Germinal center (tissue), 1 donor: ENCODE data around the gene TBC1D1.
"Not testable (repeated sequence)": the region's sequence is repeated elsewhere in the genome, so short reads cannot be mapped to it uniquely, and the experiment has no call there.

Experiments used
- DNase-seq: peaks from one replicate; pipeline ENCODE4 v3.0.0; 2012; ENCODE audit warnings: mixed read lengths, low spot score

The TBC1D1 gene

GRCh38 chr4:38016698-38017097 lies 125.8 kb downstream of the TBC1D1 start:
- DNase-seq: no peak

GRCh38 chr4:38017609-38018008 lies 126.7 kb downstream of the TBC1D1 start:
- DNase-seq: no peak

- no peak for DNase-seq
Measured at GRCh38 chr4:38020386-38020785, 129.5 kb downstream of the TBC1D1 start.

GRCh38 chr4:38020961-38021360 lies 130.1 kb downstream of the TBC1D1 start:
- DNase-seq: not testable (repeated sequence)

- no peak for DNase-seq
Measured at GRCh38 chr4:38021751-38022150, 130.9 kb downstream of the TBC1D1 start.

- DNase-seq: no peak
Measured at GRCh38 chr4:38023347-38024205, 132.7 kb downstream of the TBC1D1 start.

- DNase-seq: no peak
Measured at GRCh38 chr4:38024206-38024509, 133.3 kb downstream of the TBC1D1 start.

GRCh38 chr4:38025665-38026064 lies 134.8 kb downstream of the TBC1D1 start:
- DNase-seq: no peak

GRCh38 chr4:38026158-38026740 lies 135.4 kb downstream of the TBC1D1 start:
- no peak for DNase-seq

- no peak for DNase-seq
Measured at GRCh38 chr4:38030023-38030422, 139.1 kb downstream of the TBC1D1 start.

GRCh38 chr4:38034986-38035882 lies 144.3 kb downstream of the TBC1D1 start:
- DNase-seq: peak; percentile 68

GRCh38 chr4:38036548-38036947 lies 145.7 kb downstream of the TBC1D1 start:
- DNase-seq: no peak

- DNase-seq: no peak
Measured at GRCh38 chr4:38037612-38038011, 146.7 kb downstream of the TBC1D1 start.

- DNase-seq: no peak
Measured at GRCh38 chr4:38040619-38041018, 149.7 kb downstream of the TBC1D1 start.

- no peak for DNase-seq
Measured at GRCh38 chr4:38044060-38044459, 153.2 kb downstream of the TBC1D1 start.

GRCh38 chr4:38045289-38045988 lies 154.6 kb downstream of the TBC1D1 start:
- DNase-seq: no peak

- no peak for DNase-seq
Measured at GRCh38 chr4:38046727-38047489, 156.0 kb downstream of the TBC1D1 start.

GRCh38 chr4:38049545-38050170 lies 158.8 kb downstream of the TBC1D1 start:
- DNase-seq: no peak

GRCh38 chr4:38050560-38051350 lies 159.9 kb downstream of the TBC1D1 start:
- no peak for DNase-seq

- no peak for DNase-seq
Measured at GRCh38 chr4:38055566-38055965, 164.7 kb downstream of the TBC1D1 start.
